NB4 (cell line): Measurements from ENCODE around the gene COX8C.
A peak's percentile ranks its signal among the peaks of the same experiment; 100 is the strongest.

Source experiments
- MYC ChIP-seq: IDR thresholded peaks from 2 replicates; pipeline ENCODE4 v1.6.1; 2011; ENCODE audit warnings: low read depth, low read length
- POLR2A ChIP-seq: IDR thresholded peaks from 2 replicates; pipeline ENCODE4 v1.6.1; 2011; ENCODE audit warnings: mild to moderate bottlenecking; ENCODE audit not compliant: insufficient read length; ENCODE audit errors: extremely low read depth
- TF ChIP-seq, protein P1 (sequence below): IDR thresholded peaks from one replicate; pipeline ENCODE4 v1.5.1; 2012; ENCODE audit warnings: low read depth, low read length
- TF ChIP-seq, protein P2 (sequence below): IDR thresholded peaks from 2 replicates; pipeline ENCODE4 v1.6.1; 2011; ENCODE audit warnings: low read depth, low read length

DNA sequence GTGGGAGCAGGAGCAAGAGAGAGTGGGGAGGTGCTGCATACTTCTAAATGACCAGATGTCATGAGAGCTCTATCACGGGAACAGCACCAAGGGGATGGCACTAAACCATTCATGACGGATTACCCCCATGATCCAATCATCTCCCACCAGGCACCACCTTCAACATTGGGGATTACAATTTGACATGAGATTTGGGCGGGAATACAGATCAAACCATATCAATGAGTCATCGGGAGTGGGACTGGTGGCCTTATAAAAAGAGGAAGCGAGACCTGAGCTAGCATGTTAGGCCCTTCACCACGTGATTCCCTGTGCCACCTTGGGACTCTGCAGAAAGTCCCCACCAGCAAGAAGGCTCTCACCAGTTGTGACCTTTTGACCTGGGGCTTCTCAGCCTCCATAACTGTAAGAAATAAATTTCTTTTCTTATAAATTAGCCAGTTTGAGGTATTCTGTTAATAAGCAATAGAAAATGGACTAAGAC lies 28.7 kb downstream of the COX8C start:
- TF ChIP-seq MYC (no peak), POLR2A (no peak)
- TF ChIP-seq, protein P1, sequence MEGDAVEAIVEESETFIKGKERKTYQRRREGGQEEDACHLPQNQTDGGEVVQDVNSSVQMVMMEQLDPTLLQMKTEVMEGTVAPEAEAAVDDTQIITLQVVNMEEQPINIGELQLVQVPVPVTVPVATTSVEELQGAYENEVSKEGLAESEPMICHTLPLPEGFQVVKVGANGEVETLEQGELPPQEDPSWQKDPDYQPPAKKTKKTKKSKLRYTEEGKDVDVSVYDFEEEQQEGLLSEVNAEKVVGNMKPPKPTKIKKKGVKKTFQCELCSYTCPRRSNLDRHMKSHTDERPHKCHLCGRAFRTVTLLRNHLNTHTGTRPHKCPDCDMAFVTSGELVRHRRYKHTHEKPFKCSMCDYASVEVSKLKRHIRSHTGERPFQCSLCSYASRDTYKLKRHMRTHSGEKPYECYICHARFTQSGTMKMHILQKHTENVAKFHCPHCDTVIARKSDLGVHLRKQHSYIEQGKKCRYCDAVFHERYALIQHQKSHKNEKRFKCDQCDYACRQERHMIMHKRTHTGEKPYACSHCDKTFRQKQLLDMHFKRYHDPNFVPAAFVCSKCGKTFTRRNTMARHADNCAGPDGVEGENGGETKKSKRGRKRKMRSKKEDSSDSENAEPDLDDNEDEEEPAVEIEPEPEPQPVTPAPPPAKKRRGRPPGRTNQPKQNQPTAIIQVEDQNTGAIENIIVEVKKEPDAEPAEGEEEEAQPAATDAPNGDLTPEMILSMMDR = no peak
- TF ChIP-seq, protein P2, sequence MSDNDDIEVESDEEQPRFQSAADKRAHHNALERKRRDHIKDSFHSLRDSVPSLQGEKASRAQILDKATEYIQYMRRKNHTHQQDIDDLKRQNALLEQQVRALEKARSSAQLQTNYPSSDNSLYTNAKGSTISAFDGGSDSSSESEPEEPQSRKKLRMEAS = peak; percentile 75
